IMR-90 (cell line): ENCODE data around the gene NAP1L1. TPM values are rescaled to one million over a fixed set of nuclear protein-coding genes. Genes with fewer than 3 reads are reported as not detected.
A peak's percentile ranks its signal among the peaks of the same experiment; 100 is the strongest.

Experiments used
- ATAC-seq: fragments of 200-7000 bp; cut with Tn5 transposase; 2 replicates; pipeline ENCODE4 v1.9.1; 2020; ENCODE audit warnings: low read depth, mild to moderate bottlenecking, moderate library complexity
- BruUV-seq: library from RNA; stranded (reverse); fragments of 400-500 nt; replicated peaks from 2 replicates; lab custom pipeline; 2021; lab: Mats Ljungman, UMichigan
- CTCF ChIA-PET: fragments of 300-600 bp; formaldehyde crosslinking; extraction: SDS; loops from one replicate; lab custom pipeline; 2021; ENCODE audit warnings: antibody characterized with exemption; lab: Yijun Ruan, JAX
- POLR2A ChIA-PET: fragments of 300-600 bp; sonication (Branson Sonifier 250); formaldehyde crosslinking; loops from one replicate; lab custom pipeline; 2022; ENCODE audit warnings: antibody characterized with exemption; ENCODE audit not compliant: unreplicated experiment; lab: Charles Lee
- DNase-seq: peaks from one replicate; pipeline ENCODE4 v3.0.0; 2013
- H2AFZ ChIP-seq: replicated peaks from 2 replicates; pipeline ENCODE3; 2013; ENCODE audit warnings: low read length, mild to moderate bottlenecking; ENCODE audit not compliant: poor library complexity
- H2AK5ac ChIP-seq: 2 replicates; pipeline ENCODE4 v1.6.1; 2013; ENCODE audit warnings: low read depth, low read length, inconsistent platforms
- H2AK9ac ChIP-seq: replicated peaks from 2 replicates; pipeline ENCODE3; 2013; ENCODE audit warnings: mild to moderate bottlenecking, low read depth, low read length, moderate library complexity; ENCODE audit not compliant: poor library complexity
- H2BK120ac ChIP-seq: 2 replicates; pipeline ENCODE4 v1.6.1; 2013; ENCODE audit warnings: low read depth, low read length, inconsistent platforms
- H2BK15ac ChIP-seq: 3 replicates; pipeline ENCODE4 v1.6.1; 2013; ENCODE audit warnings: low read depth, low read length, inconsistent platforms
- H2BK20ac ChIP-seq: 2 replicates; pipeline ENCODE4 v1.6.1; 2013; ENCODE audit warnings: low read depth, mild to moderate bottlenecking, inconsistent platforms, low read length, moderate library complexity
- H2BK5ac ChIP-seq: 2 replicates; pipeline ENCODE4 v1.6.1; 2013; ENCODE audit warnings: mild to moderate bottlenecking, low read depth, low read length, inconsistent platforms; ENCODE audit not compliant: poor library complexity, severe bottlenecking
- H3K14ac ChIP-seq: replicated peaks from 2 replicates; pipeline ENCODE4 v1.6.1; 2013; ENCODE audit warnings: low read depth, low read length, inconsistent platforms
- H3K18ac ChIP-seq: 2 replicates; pipeline ENCODE4 v1.6.1; 2013; ENCODE audit warnings: low read depth, low read length, control low read depth
- H3K23ac ChIP-seq: 2 replicates; pipeline ENCODE4 v1.6.1; 2013; ENCODE audit warnings: low read depth, low read length, inconsistent platforms
- H3K27ac ChIP-seq: 2 replicates; pipeline ENCODE4 v1.5.1; 2013; ENCODE audit warnings: mild to moderate bottlenecking, control low read depth, low read length; ENCODE audit not compliant: insufficient read depth
- H3K27me3 ChIP-seq: 2 replicates; pipeline ENCODE4 v1.6.1; 2013; ENCODE audit warnings: low read length; ENCODE audit not compliant: control insufficient read depth, insufficient read depth
- H3K36me3 ChIP-seq: 2 replicates; pipeline ENCODE4 v1.6.1; 2013; ENCODE audit warnings: low read length, mixed read lengths; ENCODE audit not compliant: control insufficient read depth, insufficient read depth
- H3K4ac ChIP-seq: 2 replicates; pipeline ENCODE4 v1.6.1; 2013; ENCODE audit warnings: low read depth, low read length, inconsistent platforms
- H3K4me1 ChIP-seq: 2 replicates; pipeline ENCODE4 v1.6.1; 2013; ENCODE audit warnings: low read length, mixed read lengths; ENCODE audit not compliant: control insufficient read depth, insufficient read depth
- H3K4me2 ChIP-seq: 2 replicates; pipeline ENCODE4 v1.6.1; 2013; ENCODE audit warnings: low read depth, mild to moderate bottlenecking, control low read depth, low read length, moderate library complexity
- H3K4me3 ChIP-seq: 2 replicates; pipeline ENCODE4 v1.5.1; 2013; ENCODE audit warnings: low read depth, mild to moderate bottlenecking, control low read depth, low read length, moderate library complexity; ENCODE audit not compliant: insufficient read depth
- H3K56ac ChIP-seq: 2 replicates; pipeline ENCODE4 v1.6.1; 2013; ENCODE audit warnings: low read length, inconsistent platforms; ENCODE audit not compliant: insufficient read depth; ENCODE audit errors: extremely low read depth
- H3K79me1 ChIP-seq, 2 experiments: 2 replicates each; pipeline ENCODE4 v1.6.1; 2013; ENCODE audit warnings: low read length in 2 of 2, inconsistent platforms in 1 of 2, low read depth in 1 of 2
- H3K9ac ChIP-seq: 2 replicates; pipeline ENCODE4 v1.6.1; 2013; ENCODE audit warnings: low read depth, low read length, control low read depth
- H3K9me1 ChIP-seq: 2 replicates; pipeline ENCODE4 v1.6.1; 2013; ENCODE audit warnings: low read length, inconsistent platforms; ENCODE audit not compliant: insufficient read depth
- H3K9me3 ChIP-seq: 2 replicates; pipeline ENCODE4 v1.6.1; 2013; ENCODE audit warnings: low read length; ENCODE audit not compliant: control insufficient read depth, insufficient read depth
- H4K20me1 ChIP-seq: 2 replicates; pipeline ENCODE4 v1.6.1; 2013; ENCODE audit warnings: low read length, inconsistent platforms; ENCODE audit not compliant: insufficient read depth
- H4K5ac ChIP-seq: 2 replicates; pipeline ENCODE4 v1.6.1; 2013; ENCODE audit warnings: mild to moderate bottlenecking, low read depth, low read length, control low read depth
- H4K8ac ChIP-seq, 2 experiments: 2 replicates each; pipeline ENCODE4 v1.6.1; 2013; ENCODE audit warnings: low read depth in 2 of 2, low read length in 2 of 2, control low read depth in 1 of 2, inconsistent platforms in 1 of 2
- H4K91ac ChIP-seq: 2 replicates; pipeline ENCODE4 v1.6.1; 2013; ENCODE audit warnings: low read depth, low read length, inconsistent platforms; ENCODE audit not compliant: insufficient read depth
- BHLHE40 ChIP-seq: fragments of 150-350 bp; IDR thresholded peaks from 2 replicates; pipeline ENCODE4 v1.6.1; 2016; ENCODE audit warnings: mild to moderate bottlenecking, low read depth, low read length
- FOS ChIP-seq: fragments of 150-350 bp; IDR thresholded peaks from 2 replicates; pipeline ENCODE4 v1.6.1; 2016; ENCODE audit warnings: low read depth, low read length
- MAFK ChIP-seq: IDR thresholded peaks from 2 replicates; pipeline ENCODE4 v1.6.1; 2012; ENCODE audit warnings: low read depth, low read length, improper control_type of control experiment
- MAZ ChIP-seq: IDR thresholded peaks from 2 replicates; pipeline ENCODE4 v1.6.1; 2012; ENCODE audit warnings: low read depth, mild to moderate bottlenecking, low read length, improper control_type of control experiment, moderate library complexity, borderline replicate concordance
- MXI1 ChIP-seq: IDR thresholded peaks from 2 replicates; pipeline ENCODE4 v1.6.1; 2012; ENCODE audit warnings: low read depth, mild to moderate bottlenecking, low read length, moderate library complexity, borderline replicate concordance
- NFE2L2 ChIP-seq: fragments of 150-350 bp; IDR thresholded peaks from 2 replicates; pipeline ENCODE4 v1.6.1; 2016; ENCODE audit warnings: low read depth, mild to moderate bottlenecking, low read length
- RCOR1 ChIP-seq: IDR thresholded peaks from 2 replicates; pipeline ENCODE4 v1.6.1; 2012; ENCODE audit warnings: mild to moderate bottlenecking, low read length, improper control_type of control experiment; ENCODE audit not compliant: insufficient replicate concordance
- SMC3 ChIP-seq: fragments of 150-350 bp; IDR thresholded peaks from 2 replicates; pipeline ENCODE4 v1.6.1; 2016; ENCODE audit warnings: low read depth, mild to moderate bottlenecking, antibody characterized with exemption, low read length, moderate library complexity
- WGBS, 2 experiments: methylation state at CpG; one replicate each; pipeline versions ENCODE4 v1.1.5 to v1.1.7; 2013; ENCODE audit warnings: missing lambda C conversion rate in 2 of 2; ENCODE audit not compliant: insufficient read length in 1 of 2; ENCODE audit errors: extremely low coverage in 2 of 2; 5-methylcytosine and 5-hydroxymethylcytosine counted together
- dilution Hi-C: fragments of 300-500 bp; cut with HindIII; formaldehyde crosslinking; loops from one replicate; pipeline ENCODE4 v1.14.3; 2018; ENCODE audit warnings: low sequenced_read_pairs; ENCODE audit not compliant: unreplicated experiment
- in situ Hi-C: fragments of 300-500 bp; cut with MboI; formaldehyde crosslinking; loops from 3 replicates; pipeline ENCODE4 v1.14.3; 2019; ENCODE audit warnings: low sequenced_read_pairs, inconsistent platforms, mixed read lengths
- intact Hi-C: fragments of 100-400 bp; cut with micrococcal nuclease; formaldehyde crosslinking; loops from 2 replicates; pipeline ENCODE4 v1.10.0; 2022
- polyA plus RNA-seq, 3 experiments: library from polyadenylated mRNA; depleted of rRNA; stranded (reverse); fragments of >200 nt; gene quantifications; 2 replicates each; pipeline ENCODE4 v1.2.3, GENCODE V29; 2012; ENCODE audit warnings: low replicate concordance in 1 of 3
- total RNA-seq: library from RNA; depleted of rRNA; stranded (reverse); fragments of >200 nt; gene quantifications from 2 replicates; pipeline ENCODE4 v1.2.3, GENCODE V29; 2012
- TF ChIP-seq, protein P1 (sequence below): fragments of 150-350 bp; IDR thresholded peaks from 2 replicates; pipeline ENCODE4 v1.6.1; 2017; ENCODE audit warnings: mild to moderate bottlenecking, antibody characterized with exemption, low read length, low read depth
- TF ChIP-seq, protein P2 (sequence below): conservative IDR thresholded peaks from 2 replicates; pipeline ENCODE4 v1.5.1; 2012; ENCODE audit warnings: mild to moderate bottlenecking, low read depth, low read length, improper control_type of control experiment
- TF ChIP-seq, protein P3 (sequence below): fragments of 150-350 bp; IDR thresholded peaks from 2 replicates; pipeline ENCODE4 v1.6.1; 2016; ENCODE audit warnings: low read depth, mild to moderate bottlenecking, low read length, moderate library complexity, borderline replicate concordance

The NAP1L1 gene
- total and polyA plus RNA-seq, 2 of the 4 experiments (the other 2 are of a cell fraction) = 86.4 to 200 TPM

DNA sequence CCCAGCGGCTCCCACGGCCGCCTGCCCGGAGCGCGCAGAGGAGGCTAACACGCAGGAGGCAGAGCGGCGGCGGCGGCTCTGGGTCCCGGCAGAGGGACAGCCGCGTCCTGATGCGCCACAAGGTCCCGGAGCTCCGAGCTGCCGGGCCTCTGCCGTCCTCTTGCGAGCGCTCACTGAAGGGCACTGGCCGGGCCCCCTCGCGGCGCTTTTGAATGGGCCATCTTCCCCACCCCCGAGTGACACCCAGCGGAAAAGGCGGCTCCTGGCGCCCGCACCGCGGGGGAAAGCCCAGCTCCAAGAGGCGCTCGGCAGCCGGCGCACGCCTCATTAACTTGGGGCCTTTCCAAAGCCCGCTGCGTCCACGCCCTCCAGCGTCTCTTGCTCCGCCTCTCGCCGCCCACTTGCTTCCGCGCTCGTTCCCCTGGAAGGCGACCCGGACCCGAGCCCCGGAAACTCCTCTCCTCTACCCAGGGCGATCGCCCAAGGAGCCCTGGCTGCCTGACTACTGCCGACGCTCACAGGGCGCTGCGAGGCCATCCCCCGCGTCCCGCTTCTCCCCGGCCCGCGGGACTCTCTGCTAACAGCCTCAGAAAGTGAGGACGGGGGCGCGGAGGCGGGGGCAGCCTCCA, 53.0 kb downstream of the NAP1L1 start, which contains the start of gene PHLDA1 (continued):
- TF ChIP-seq MAZ (peak; percentile 91), MAFK (no peak)

DNA sequence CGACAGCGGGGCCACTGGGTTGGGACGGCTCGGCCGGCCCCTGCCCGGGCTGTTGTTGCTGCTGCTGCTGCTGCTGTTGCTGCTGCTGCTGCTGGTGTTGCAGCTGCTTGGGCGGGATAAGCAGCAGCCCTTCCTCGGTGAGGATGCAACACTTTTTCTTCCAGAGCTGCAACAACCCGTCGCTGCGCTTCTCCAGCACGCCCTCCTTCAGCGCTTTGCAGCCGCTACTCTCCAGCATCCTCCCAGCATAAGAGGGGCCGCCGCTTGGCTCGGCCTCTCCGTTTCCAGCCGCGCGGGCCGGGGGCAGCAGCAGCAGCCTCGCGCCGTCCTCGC, 53.4 kb downstream of the NAP1L1 start:
- Histone ChIP-seq H3K56ac (peak overlapping the region; percentile 99), H2AK9ac (peak overlapping the region; percentile 94), H2BK20ac (no peak overlapping the region), H3K27me3 (no peaks in the 10 kb centered on the region), H3K18ac (peak overlapping the region; percentile 98; the same call in 1 of the 2 replicates), H2BK15ac (no peak overlapping the region; the same call in 2 of the 3 replicates), H3K9me3 (no peaks in the 10 kb centered on the region), H4K5ac (peak overlapping the region; percentile 85), H2BK5ac (peak overlapping the region; percentile 97), H2AFZ (peak overlapping the region; percentile 83), H3K4me3 (peak overlapping the region; percentile 98), H3K4ac (peak overlapping the region; percentile 99), H3K27ac (peak overlapping the region; percentile 98), H4K8ac (peak overlapping the region; percentile 45 to 66; a peak in 2 of 4 replicates), H3K4me2 (peak overlapping the region; percentile 43; the same call in 1 of the 2 replicates), H3K9ac (peak overlapping the region; percentile 100), H3K79me1 (peaks cover 10 to 39% of the 10 kb centered on the region in 2 experiments), H3K14ac (peak overlapping the region; percentile 100), H3K4me1 (peaks cover 7% of the 10 kb centered on the region), H4K20me1 (peaks cover 26% of the 10 kb centered on the region), H3K9me1 (peaks cover 5% of the 10 kb centered on the region), H2BK120ac (peak overlapping the region; percentile 84), H3K23ac (peak overlapping the region; percentile 99), H3K36me3 (peaks cover 28% of the 10 kb centered on the region), H2AK5ac (peak overlapping the region; percentile 14; the same call in 1 of the 2 replicates), H4K91ac (peak overlapping the region; percentile 94; the same call in 1 of the 2 replicates)
- dilution Hi-C loops = no loop called here
- intact Hi-C loops = loop anchor here (1.0 to 5.0 kb wide), 4 partner anchors 316 to 699 kb away; partner anchors contain the start of genes CAPS2 and GLIPR1L1
- ATAC-seq (no peak), DNase-seq (no peak)
- BruUV-seq = no TSS peak
- ChIA-PET CTCF (interaction anchor here (0.6 to 1.4 kb wide), 6 partner anchors 53 to 505 kb away, joined by 3 to 6 read pairs (median 3); partner anchors contain the start of gene BBS10), POLR2A (interaction anchor here (0.5 to 2.0 kb wide), 14 partner anchors 12 to 558 kb away, joined by 3 to 7 read pairs (median 4); partner anchors contain the start of genes BBS10 and KRR1)
- WGBS, 2 experiments = 0% methylated on average over 19 of the region's 26 CpGs; no CpG with 5 or more reads in 1 of the 2 experiments
- in situ Hi-C loops = loop anchor here (25.0 kb wide), 1 partner anchor 694 kb away; the partner anchor contains the start of genes CAPS2 and GLIPR1L1
- TF ChIP-seq MAZ (no peak), MXI1 (no peak), RCOR1 (no peak), SMC3 (no peak), FOS (no peak), MAFK (no peak), NFE2L2 (no peak), BHLHE40 (no peak)
- TF ChIP-seq, protein P1, sequence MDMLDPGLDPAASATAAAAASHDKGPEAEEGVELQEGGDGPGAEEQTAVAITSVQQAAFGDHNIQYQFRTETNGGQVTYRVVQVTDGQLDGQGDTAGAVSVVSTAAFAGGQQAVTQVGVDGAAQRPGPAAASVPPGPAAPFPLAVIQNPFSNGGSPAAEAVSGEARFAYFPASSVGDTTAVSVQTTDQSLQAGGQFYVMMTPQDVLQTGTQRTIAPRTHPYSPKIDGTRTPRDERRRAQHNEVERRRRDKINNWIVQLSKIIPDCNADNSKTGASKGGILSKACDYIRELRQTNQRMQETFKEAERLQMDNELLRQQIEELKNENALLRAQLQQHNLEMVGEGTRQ = no peak
- TF ChIP-seq, protein P2, sequence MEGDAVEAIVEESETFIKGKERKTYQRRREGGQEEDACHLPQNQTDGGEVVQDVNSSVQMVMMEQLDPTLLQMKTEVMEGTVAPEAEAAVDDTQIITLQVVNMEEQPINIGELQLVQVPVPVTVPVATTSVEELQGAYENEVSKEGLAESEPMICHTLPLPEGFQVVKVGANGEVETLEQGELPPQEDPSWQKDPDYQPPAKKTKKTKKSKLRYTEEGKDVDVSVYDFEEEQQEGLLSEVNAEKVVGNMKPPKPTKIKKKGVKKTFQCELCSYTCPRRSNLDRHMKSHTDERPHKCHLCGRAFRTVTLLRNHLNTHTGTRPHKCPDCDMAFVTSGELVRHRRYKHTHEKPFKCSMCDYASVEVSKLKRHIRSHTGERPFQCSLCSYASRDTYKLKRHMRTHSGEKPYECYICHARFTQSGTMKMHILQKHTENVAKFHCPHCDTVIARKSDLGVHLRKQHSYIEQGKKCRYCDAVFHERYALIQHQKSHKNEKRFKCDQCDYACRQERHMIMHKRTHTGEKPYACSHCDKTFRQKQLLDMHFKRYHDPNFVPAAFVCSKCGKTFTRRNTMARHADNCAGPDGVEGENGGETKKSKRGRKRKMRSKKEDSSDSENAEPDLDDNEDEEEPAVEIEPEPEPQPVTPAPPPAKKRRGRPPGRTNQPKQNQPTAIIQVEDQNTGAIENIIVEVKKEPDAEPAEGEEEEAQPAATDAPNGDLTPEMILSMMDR = no peak
- TF ChIP-seq, protein P3, sequence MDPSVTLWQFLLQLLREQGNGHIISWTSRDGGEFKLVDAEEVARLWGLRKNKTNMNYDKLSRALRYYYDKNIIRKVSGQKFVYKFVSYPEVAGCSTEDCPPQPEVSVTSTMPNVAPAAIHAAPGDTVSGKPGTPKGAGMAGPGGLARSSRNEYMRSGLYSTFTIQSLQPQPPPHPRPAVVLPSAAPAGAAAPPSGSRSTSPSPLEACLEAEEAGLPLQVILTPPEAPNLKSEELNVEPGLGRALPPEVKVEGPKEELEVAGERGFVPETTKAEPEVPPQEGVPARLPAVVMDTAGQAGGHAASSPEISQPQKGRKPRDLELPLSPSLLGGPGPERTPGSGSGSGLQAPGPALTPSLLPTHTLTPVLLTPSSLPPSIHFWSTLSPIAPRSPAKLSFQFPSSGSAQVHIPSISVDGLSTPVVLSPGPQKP = no peak
